Thyroid gland (tissue), 4 donors: ENCODE results near the gene PAXX.

Source experiments
- POLR2A ChIP-seq, 2 donors: fragments of 450-650 bp; IDR thresholded peaks; one replicate each; pipeline ENCODE4 v1.6.1; 2017; ENCODE audit warnings: antibody characterized with exemption in 2 of 2, mild to moderate bottlenecking in 2 of 2, moderate library complexity in 1 of 2
- TF ChIP-seq, protein P1 (sequence below), 6 experiments: fragments of 200-600 bp in 3 of 6; fragments of 450-650 bp in 3 of 6; sonication (generic) in 3 of 6; IDR thresholded peaks; one replicate each; pipeline ENCODE4 v1.5.1; 2016 to 2019; ENCODE audit warnings: antibody characterized with exemption in 6 of 6, mild to moderate bottlenecking in 2 of 6, inconsistent platforms in 1 of 6, moderate library complexity in 1 of 6

GRCh38 chr9:136958898-136959850, 33.0 kb upstream of the PAXX start:
- TF ChIP-seq, protein P1, sequence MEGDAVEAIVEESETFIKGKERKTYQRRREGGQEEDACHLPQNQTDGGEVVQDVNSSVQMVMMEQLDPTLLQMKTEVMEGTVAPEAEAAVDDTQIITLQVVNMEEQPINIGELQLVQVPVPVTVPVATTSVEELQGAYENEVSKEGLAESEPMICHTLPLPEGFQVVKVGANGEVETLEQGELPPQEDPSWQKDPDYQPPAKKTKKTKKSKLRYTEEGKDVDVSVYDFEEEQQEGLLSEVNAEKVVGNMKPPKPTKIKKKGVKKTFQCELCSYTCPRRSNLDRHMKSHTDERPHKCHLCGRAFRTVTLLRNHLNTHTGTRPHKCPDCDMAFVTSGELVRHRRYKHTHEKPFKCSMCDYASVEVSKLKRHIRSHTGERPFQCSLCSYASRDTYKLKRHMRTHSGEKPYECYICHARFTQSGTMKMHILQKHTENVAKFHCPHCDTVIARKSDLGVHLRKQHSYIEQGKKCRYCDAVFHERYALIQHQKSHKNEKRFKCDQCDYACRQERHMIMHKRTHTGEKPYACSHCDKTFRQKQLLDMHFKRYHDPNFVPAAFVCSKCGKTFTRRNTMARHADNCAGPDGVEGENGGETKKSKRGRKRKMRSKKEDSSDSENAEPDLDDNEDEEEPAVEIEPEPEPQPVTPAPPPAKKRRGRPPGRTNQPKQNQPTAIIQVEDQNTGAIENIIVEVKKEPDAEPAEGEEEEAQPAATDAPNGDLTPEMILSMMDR (IDR thresholded peaks at IDR 0.05), result no peak
- no peak for TF ChIP-seq POLR2A (IDR thresholded peaks at IDR 0.05)
